Right atrium auricular region (tissue), 2 donors: Measurements from ENCODE around the gene PROSER3. TPM values are rescaled to one million over a fixed set of nuclear protein-coding genes. Genes with fewer than 3 reads are reported as not detected.
"Not testable (repeated sequence)": the region's sequence is repeated elsewhere in the genome, so short reads cannot be mapped to it uniquely, and the experiment has no call there.

ENCODE experiments used
- DNase-seq: peaks from one replicate; pipeline ENCODE4 v3.0.0-alpha.2; 2019; ENCODE audit warnings: low spot score
- H3K27ac ChIP-seq, 2 donors: fragments of 200-600 bp; sonication (generic); 1 replicate in 1 of 2; 2 replicates in 1 of 2; pipeline ENCODE4 v1.5.1; 2016 to 2019
- H3K27me3 ChIP-seq, 2 donors: fragments of 200-600 bp; sonication (generic); one replicate each; pipeline versions ENCODE4 v1.5.1 to v1.6.0; 2017 to 2019
- H3K36me3 ChIP-seq: fragments of 200-600 bp; sonication (generic); one replicate; pipeline ENCODE4 v1.5.1; 2016
- H3K4me1 ChIP-seq, 2 donors: fragments of 200-600 bp; sonication (generic); one replicate each; pipeline versions ENCODE4 v1.5.1 to v1.6.0; 2017 to 2019
- H3K4me3 ChIP-seq, 2 donors: fragments of 200-600 bp; sonication (generic); 1 replicate in 1 of 2; 2 replicates in 1 of 2; pipeline ENCODE4 v1.5.1; 2017 to 2019; ENCODE audit warnings: mild to moderate bottlenecking in 1 of 2, moderate library complexity in 1 of 2
- H3K9me3 ChIP-seq, 2 donors: fragments of 200-600 bp; sonication (generic); one replicate each; pipeline ENCODE4 v1.5.1; 2019
- total RNA-seq, 2 donors: library from RNA; depleted of rRNA; stranded (reverse); fragments of >200 nt; gene quantifications; one replicate each; pipeline ENCODE4 v1.1.0, GENCODE V29; 2016
- TF ChIP-seq, protein P1 (sequence below), 2 donors: fragments of 200-600 bp; sonication (generic); IDR thresholded peaks; one replicate each; pipeline ENCODE4 v1.5.1; 2019; ENCODE audit warnings: antibody characterized with exemption in 2 of 2

PROSER3 gene
- total RNA-seq, 2 donors from 2014 or later = 7.2 TPM

DNA sequence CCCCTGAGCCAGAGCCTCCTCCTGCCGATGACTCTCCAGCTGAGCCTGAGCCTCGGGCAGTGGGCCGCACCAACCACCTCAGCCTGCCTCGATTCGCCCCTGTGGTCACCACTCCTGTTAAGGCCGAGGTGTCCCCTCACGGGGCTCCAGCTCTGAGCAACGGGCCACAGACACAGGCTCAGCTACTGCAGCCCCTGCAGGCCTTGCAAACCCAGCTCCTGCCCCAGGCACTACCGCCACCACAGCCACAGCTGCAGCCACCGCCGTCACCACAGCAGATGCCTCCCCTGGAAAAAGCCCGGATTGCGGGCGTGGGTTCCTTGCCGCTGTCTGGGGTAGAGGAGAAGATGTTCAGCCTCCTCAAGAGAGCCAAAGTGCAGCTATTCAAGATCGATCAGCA is 36.6 kb upstream of the PROSER3 start:
- H3K4me1 ChIP-seq = peaks cover 0 to 19% of the 10 kb centered on the region in 2 donors
- no peaks in the 10 kb centered on the region for H3K27me3 ChIP-seq
- peaks cover 63% of the 10 kb centered on the region for H3K36me3 ChIP-seq
- H3K4me3 ChIP-seq = no peak overlapping the region
- TF ChIP-seq, protein P1, sequence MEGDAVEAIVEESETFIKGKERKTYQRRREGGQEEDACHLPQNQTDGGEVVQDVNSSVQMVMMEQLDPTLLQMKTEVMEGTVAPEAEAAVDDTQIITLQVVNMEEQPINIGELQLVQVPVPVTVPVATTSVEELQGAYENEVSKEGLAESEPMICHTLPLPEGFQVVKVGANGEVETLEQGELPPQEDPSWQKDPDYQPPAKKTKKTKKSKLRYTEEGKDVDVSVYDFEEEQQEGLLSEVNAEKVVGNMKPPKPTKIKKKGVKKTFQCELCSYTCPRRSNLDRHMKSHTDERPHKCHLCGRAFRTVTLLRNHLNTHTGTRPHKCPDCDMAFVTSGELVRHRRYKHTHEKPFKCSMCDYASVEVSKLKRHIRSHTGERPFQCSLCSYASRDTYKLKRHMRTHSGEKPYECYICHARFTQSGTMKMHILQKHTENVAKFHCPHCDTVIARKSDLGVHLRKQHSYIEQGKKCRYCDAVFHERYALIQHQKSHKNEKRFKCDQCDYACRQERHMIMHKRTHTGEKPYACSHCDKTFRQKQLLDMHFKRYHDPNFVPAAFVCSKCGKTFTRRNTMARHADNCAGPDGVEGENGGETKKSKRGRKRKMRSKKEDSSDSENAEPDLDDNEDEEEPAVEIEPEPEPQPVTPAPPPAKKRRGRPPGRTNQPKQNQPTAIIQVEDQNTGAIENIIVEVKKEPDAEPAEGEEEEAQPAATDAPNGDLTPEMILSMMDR (IDR thresholded peaks at IDR 0.05) = no peak
- no peaks in the 10 kb centered on the region for H3K9me3 ChIP-seq
- no peak overlapping the region for H3K27ac ChIP-seq
- DNase-seq = no peak

DNA sequence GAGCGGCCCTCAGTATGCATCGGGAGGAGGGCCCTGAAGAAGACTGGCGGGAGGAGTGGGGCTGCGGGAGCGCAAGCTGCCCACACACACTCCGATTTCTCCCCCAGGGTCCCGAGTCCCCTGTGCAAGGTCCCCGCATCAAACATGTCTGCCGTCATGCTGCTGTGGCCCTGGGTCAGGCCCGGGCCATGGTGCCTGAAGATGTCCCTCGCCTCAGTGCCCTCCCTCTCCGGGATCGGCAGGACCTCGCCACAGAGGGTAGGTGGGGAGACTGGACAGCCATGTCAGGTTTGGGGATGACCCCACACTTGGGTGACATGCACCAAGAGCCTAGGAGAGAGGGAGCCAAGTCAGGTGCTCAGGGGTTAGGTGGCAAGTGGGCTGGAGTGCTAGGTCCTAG is 35.5 kb upstream of the PROSER3 start:
- TF ChIP-seq, protein P1 (IDR thresholded peaks at IDR 0.05) = no peak
- H3K9me3 ChIP-seq = no peaks in the 10 kb centered on the region
- H3K4me3 ChIP-seq = no peak overlapping the region
- no peak overlapping the region for H3K27ac ChIP-seq
- H3K4me1 ChIP-seq = peaks cover 0 to 17% of the 10 kb centered on the region in 2 donors
- no peaks in the 10 kb centered on the region for H3K27me3 ChIP-seq
- peaks cover 72% of the 10 kb centered on the region for H3K36me3 ChIP-seq
- DNase-seq = no peak

DNA sequence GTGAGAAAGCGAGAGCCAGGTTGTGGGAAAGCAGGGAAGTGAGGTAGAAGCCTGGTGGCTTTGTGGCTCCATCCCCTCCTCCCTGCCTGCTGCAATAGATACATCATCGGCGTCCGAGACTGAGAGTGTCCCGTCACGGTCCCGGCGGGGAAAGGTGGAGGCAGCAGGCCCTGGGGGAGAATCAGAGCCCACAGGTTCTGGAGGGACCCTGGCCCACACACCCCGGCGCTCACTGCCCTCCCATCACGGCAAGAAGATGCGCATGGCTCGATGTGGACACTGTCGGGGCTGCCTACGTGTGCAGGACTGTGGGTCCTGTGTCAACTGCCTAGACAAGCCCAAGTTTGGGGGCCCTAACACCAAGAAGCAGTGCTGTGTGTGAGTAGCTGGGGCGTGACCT is 35.1 kb upstream of the PROSER3 start:
- no peak overlapping the region for H3K4me3 ChIP-seq
- peaks cover 0 to 17% of the 10 kb centered on the region in 2 donors for H3K4me1 ChIP-seq
- TF ChIP-seq, protein P1 (IDR thresholded peaks at IDR 0.05) = no peak
- no peak overlapping the region for H3K27ac ChIP-seq
- H3K27me3 ChIP-seq = no peaks in the 10 kb centered on the region
- no peaks in the 10 kb centered on the region for H3K9me3 ChIP-seq
- H3K36me3 ChIP-seq = peaks cover 77% of the 10 kb centered on the region
- DNase-seq = no peak

DNA sequence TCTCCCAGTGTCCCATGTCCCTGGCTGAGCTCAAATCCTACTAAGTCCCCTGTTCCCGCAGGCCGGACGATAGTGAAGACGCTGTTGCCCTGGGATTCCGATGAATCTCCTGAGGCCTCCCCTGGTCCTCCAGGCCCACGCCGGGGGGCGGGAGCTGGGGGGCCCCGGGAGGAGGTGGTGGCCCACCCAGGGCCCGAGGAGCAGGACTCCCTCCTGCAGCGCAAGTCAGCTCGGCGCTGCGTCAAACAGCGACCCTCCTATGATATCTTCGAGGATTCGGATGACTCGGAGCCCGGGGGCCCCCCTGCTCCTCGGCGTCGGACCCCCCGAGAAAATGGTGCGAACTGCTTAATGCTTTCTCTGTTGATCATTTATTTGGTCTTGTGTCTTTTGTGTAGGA is 34.3 kb upstream of the PROSER3 start:
- H3K4me1 ChIP-seq = peaks cover 0 to 15% of the 10 kb centered on the region in 2 donors
- H3K27ac ChIP-seq = no peak overlapping the region
- H3K4me3 ChIP-seq = no peak overlapping the region
- H3K36me3 ChIP-seq = peaks cover 84% of the 10 kb centered on the region
- no peaks in the 10 kb centered on the region for H3K9me3 ChIP-seq
- TF ChIP-seq, protein P1 (IDR thresholded peaks at IDR 0.05) = no peak
- DNase-seq = no peak
- no peaks in the 10 kb centered on the region for H3K27me3 ChIP-seq

DNA sequence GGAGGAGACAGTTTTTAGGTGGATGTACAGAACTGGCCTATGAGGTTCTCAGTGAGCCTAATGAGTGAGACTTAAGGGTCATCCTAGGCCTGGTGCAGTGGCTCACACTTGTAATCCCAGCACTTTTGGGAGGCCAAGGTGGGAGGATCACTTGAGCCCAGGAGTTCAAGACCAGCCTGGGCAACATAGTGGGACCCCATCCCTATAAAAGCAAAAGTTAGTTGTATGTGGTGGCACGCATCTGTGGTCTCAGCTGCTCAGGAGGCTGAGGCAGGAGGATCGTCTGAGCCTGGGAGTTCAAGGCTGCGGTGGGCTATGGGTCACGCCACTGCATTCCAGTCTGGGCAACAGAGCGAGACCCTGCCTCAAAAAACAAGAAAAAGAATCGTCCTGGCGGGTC is 33.8 kb upstream of the PROSER3 start:
- Histone ChIP-seq H3K36me3 (peaks cover 89% of the 10 kb centered on the region), H3K4me1 (peaks cover 0 to 10% of the 10 kb centered on the region in 2 donors)
- H3K27ac ChIP-seq = not testable (repeated sequence)

DNA sequence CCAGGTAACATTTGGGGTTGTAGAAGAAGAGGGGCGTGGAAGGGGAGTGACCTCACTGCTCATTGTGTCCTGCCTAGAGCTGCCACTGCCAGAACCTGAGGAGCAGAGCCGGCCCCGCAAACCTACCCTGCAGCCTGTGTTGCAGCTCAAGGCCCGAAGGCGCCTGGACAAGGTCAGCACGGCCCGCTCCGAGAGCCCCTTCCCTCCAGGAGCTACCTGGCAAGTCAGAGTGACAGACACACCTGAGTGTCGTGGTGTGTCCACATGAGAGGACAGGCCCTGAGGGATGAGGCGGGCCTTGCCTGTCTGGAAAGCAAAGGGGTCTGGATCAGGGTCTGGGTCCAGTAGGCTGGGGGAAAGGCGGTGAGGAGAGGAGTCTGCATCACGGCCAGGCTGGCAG is 33.4 kb upstream of the PROSER3 start:
- no peak for DNase-seq
- H3K27ac ChIP-seq = no peak overlapping the region
- H3K4me1 ChIP-seq = peaks cover 0 to 6% of the 10 kb centered on the region in 2 donors
- TF ChIP-seq, protein P1 (IDR thresholded peaks at IDR 0.05) = no peak
- no peaks in the 10 kb centered on the region for H3K27me3 ChIP-seq
- no peaks in the 10 kb centered on the region for H3K9me3 ChIP-seq
- H3K36me3 ChIP-seq = peaks cover 93% of the 10 kb centered on the region
- H3K4me3 ChIP-seq = no peak overlapping the region

More for the DNA sequence above, 33.8 kb upstream of the PROSER3 start:
- H3K27me3 ChIP-seq, H3K4me3 ChIP-seq, DNase-seq, H3K9me3 ChIP-seq: not testable (repeated sequence)
